Spleen (tissue), 11 donors: ENCODE data around the gene NCOR1. TPM values are rescaled to one million over a fixed set of nuclear protein-coding genes. Genes with fewer than 3 reads are reported as not detected.

Source experiments
- DNase-seq: peaks from one replicate; pipeline ENCODE4 v3.0.0-alpha.2; 2020
- H3K27ac ChIP-seq, 8 donors: fragments of 200-600 bp; sonication (generic) in 7 of 8; 1 replicate in 4 of 8; 2 replicates in 4 of 8; pipeline versions ENCODE4 v1.5.0 to v1.8.0; 2016 to 2021; ENCODE audit warnings: inconsistent platforms in 4 of 8, mild to moderate bottlenecking in 4 of 8, moderate library complexity in 1 of 8
- H3K27me3 ChIP-seq, 7 donors: fragments of 200-600 bp; sonication (generic) in 6 of 7; replicated peaks in 1 of 7; 1 replicate in 4 of 7; 2 replicates in 3 of 7; pipeline versions ENCODE4 v1.5.0 to v1.8.0; 2016 to 2021; ENCODE audit warnings: inconsistent platforms in 3 of 7, mild to moderate bottlenecking in 1 of 7
- H3K36me3 ChIP-seq, 6 donors: fragments of 200-600 bp; sonication (generic) in 5 of 6; 1 replicate in 4 of 6; 2 replicates in 2 of 6; pipeline versions ENCODE4 v1.5.0 to v1.8.0; 2016 to 2021; ENCODE audit warnings: inconsistent platforms in 2 of 6
- H3K4me1 ChIP-seq, 6 donors: fragments of 200-600 bp; sonication (generic) in 5 of 6; 1 replicate in 3 of 6; 2 replicates in 3 of 6; pipeline versions ENCODE4 v1.5.0 to v1.8.0; 2016 to 2021; ENCODE audit warnings: inconsistent platforms in 3 of 6
- H3K4me3 ChIP-seq, 8 donors: fragments of 200-600 bp; sonication (generic) in 7 of 8; 1 replicate in 4 of 8; 2 replicates in 4 of 8; pipeline versions ENCODE4 v1.5.0 to v1.8.0; 2016 to 2021; ENCODE audit warnings: inconsistent platforms in 4 of 8, mild to moderate bottlenecking in 4 of 8, moderate library complexity in 2 of 8
- H3K9me3 ChIP-seq, 8 donors: fragments of 200-600 bp; sonication (generic) in 7 of 8; 1 replicate in 4 of 8; 2 replicates in 4 of 8; pipeline versions ENCODE4 v1.5.0 to v1.8.0; 2016 to 2021; ENCODE audit warnings: inconsistent platforms in 4 of 8
- POLR2A ChIP-seq, 3 donors: fragments of 450-650 bp; IDR thresholded peaks; one replicate each; pipeline ENCODE4 v1.5.1; 2017; ENCODE audit warnings: antibody characterized with exemption in 3 of 3, mild to moderate bottlenecking in 1 of 3
- POLR2AphosphoS5 ChIP-seq, 3 donors: sonication (generic); formaldehyde crosslinking; IDR thresholded peaks; one replicate each; pipeline ENCODE4 v1.5.1; 2017; ENCODE audit warnings: antibody characterized with exemption in 3 of 3
- WGBS, 5 donors: extraction: QIAGEN DNeasy Blood & Tissue Kit in 3 of 5; methylation state at CpG; one replicate each; pipeline versions ENCODE4 v1.1.5 to v1.1.7; 2013 to 2018; 5-methylcytosine and 5-hydroxymethylcytosine counted together
- intact Hi-C: fragments of 100-400 bp; cut with DNase I; formaldehyde crosslinking; loops from one replicate; pipeline ENCODE4 v1.15.0; 2023; ENCODE audit warnings: low total_unique reads
- polyA plus RNA-seq, 3 donors: library from polyadenylated mRNA; stranded (reverse); fragments of 200-250 nt; gene quantifications; one replicate each; pipeline ENCODE4 v1.2.1, GENCODE V29; 2013
- total RNA-seq, 7 donors: library from RNA; depleted of rRNA in 3 of 7; stranded (reverse); fragments of >200 nt in 3 of 7; fragmentation: NEBNext Ultra II Directional in 4 of 7; extraction: Animal tissue kit (Norgen Biotek cat#: 25700) in 4 of 7; gene quantifications; one replicate each; pipeline versions ENCODE4 v1.1.0 to v1.2.1, GENCODE V29; 2016 to 2021
- TF ChIP-seq, protein P1 (sequence below), 11 experiments: fragments of 200-600 bp in 7 of 11; fragments of 450-650 bp in 4 of 11; sonication (generic) in 4 of 11; IDR thresholded peaks in 8 of 11; conservative IDR thresholded peaks in 3 of 11; 1 replicate in 7 of 11; 2 replicates in 4 of 11; pipeline versions ENCODE4 v1.4.0 to v1.8.0; 2016 to 2021; ENCODE audit warnings: antibody characterized with exemption in 11 of 11, inconsistent platforms in 4 of 11, mild to moderate bottlenecking in 1 of 11
- donor health status: healthy with polysubstance abuse.
- donor health status: DM: no; HTN: no; CAD: no; lungs with moderate emphysema.
- donor health status: DM: no; HTN: no; CAD: no.
- donor health status: Bipolar disorder and iron deficiency.
- donor health status: healthy.
- donor health status: DM: no; HTN: no; CAD: no.
- donor health status: DM: yes; HTN: yes; CAD: no.

The NCOR1 gene
- total and polyA plus RNA-seq, 10 donors, result 28.4 to 250 (median 140) TPM

DNA sequence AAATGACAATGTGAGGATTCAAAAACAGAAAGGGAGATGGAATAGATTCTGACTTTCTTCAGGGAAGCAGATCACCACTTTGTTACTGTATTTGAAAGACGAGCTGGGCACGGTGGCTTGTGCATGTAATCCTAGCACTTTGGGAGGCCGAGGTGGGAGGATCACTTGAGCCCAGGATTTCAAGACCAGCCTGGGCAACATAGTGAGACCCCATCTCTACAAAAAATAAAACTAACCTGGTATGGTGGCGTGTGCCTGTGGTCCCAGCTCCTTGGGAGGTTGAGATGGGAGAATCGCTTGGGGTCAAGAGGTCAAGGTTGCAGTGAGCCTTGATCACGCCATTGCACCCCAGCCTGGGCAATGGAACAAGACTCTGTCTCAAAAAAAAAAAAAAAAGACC is 35.7 kb upstream of the NCOR1 start:
- Histone ChIP-seq H3K36me3 (peaks cover 0 to 11% (median 0%) of the 10 kb centered on the region in 6 donors), H3K9me3 (no peaks in the 10 kb centered on the region), H3K27ac (no peak overlapping the region), H3K4me1 (peaks cover 0 to 15% (median 10%) of the 10 kb centered on the region in 6 donors), H3K27me3 (no peaks in the 10 kb centered on the region), H3K4me3 (no peak overlapping the region)
- DNase-seq, result no peak
- no peak for TF ChIP-seq POLR2AphosphoS5 (IDR thresholded peaks at IDR 0.05)
- no peak for TF ChIP-seq POLR2A (IDR thresholded peaks at IDR 0.05)
- intact Hi-C loops, result no loop called here
- 94 to 98% (median 95%) methylated on average over 6 of the region's 6 CpGs for whole genome bisulfite sequencing, 5 donors

DNA sequence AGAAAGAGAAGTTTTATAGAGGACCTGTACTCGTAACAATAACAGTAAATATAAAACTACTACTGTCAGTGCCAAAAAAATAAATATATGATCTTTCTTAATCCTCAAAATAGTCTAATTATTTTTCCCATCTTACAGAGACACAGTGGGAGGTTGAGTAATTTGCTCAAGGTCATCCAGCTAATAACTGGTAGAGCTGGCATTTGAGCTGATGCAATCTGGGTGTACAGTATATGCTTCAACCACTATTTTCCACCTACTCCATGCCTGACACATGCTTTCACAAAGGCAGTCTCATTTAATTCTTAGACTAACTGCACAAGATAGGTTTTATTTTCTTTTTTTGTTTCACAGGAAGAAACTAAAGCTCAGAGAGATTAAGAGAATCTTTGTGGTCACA is 35.3 kb upstream of the NCOR1 start:
- Histone ChIP-seq H3K27ac (no peak overlapping the region), H3K9me3 (no peaks in the 10 kb centered on the region), H3K4me1 (peaks cover 0 to 11% (median 8%) of the 10 kb centered on the region in 6 donors), H3K36me3 (peaks cover 0 to 11% (median 0%) of the 10 kb centered on the region in 6 donors), H3K4me3 (no peak overlapping the region), H3K27me3 (no peaks in the 10 kb centered on the region)
- no peak for DNase-seq
- 88 to 100% (median 92%) methylated on average over 1 of the region's 1 CpG for WGBS, 5 donors
- intact Hi-C loops, result no loop called here
- TF ChIP-seq POLR2AphosphoS5 (IDR thresholded peaks at IDR 0.05), result no peak
- TF ChIP-seq POLR2A (IDR thresholded peaks at IDR 0.05), result no peak

DNA sequence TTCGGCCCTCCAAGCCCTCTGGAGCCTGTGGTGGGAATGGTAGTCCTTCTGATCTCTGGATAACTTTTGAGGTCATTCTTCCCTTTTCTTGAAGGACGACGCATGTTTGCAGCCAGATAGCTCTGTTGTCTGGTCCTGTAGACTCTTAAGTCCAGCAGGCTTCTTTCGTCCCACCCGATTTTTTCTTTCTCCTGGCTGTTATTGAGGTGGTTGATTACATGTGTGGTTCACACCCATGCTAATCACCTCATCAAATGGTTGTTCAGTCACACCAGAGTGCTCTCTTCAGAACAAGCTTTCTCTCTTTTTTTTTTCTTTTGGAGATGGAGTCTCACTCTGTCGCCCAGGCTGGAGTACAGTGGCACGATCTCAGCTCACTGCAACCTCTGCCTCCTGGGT is 32.3 kb upstream of the NCOR1 start:
- WGBS, 5 donors, result 80 to 100% (median 95%) methylated on average over 7 of the region's 7 CpGs
- Histone ChIP-seq H3K4me1 (no peaks in the 10 kb centered on the region), H3K4me3 (no peak overlapping the region), H3K36me3 (peaks cover 0 to 15% (median 0%) of the 10 kb centered on the region in 6 donors), H3K27ac (no peak overlapping the region), H3K9me3 (no peaks in the 10 kb centered on the region), H3K27me3 (no peaks in the 10 kb centered on the region)
- DNase-seq, result no peak
- TF ChIP-seq POLR2AphosphoS5 (IDR thresholded peaks at IDR 0.05) (no peak), POLR2A (IDR thresholded peaks at IDR 0.05) (no peak)
- TF ChIP-seq, protein P1, sequence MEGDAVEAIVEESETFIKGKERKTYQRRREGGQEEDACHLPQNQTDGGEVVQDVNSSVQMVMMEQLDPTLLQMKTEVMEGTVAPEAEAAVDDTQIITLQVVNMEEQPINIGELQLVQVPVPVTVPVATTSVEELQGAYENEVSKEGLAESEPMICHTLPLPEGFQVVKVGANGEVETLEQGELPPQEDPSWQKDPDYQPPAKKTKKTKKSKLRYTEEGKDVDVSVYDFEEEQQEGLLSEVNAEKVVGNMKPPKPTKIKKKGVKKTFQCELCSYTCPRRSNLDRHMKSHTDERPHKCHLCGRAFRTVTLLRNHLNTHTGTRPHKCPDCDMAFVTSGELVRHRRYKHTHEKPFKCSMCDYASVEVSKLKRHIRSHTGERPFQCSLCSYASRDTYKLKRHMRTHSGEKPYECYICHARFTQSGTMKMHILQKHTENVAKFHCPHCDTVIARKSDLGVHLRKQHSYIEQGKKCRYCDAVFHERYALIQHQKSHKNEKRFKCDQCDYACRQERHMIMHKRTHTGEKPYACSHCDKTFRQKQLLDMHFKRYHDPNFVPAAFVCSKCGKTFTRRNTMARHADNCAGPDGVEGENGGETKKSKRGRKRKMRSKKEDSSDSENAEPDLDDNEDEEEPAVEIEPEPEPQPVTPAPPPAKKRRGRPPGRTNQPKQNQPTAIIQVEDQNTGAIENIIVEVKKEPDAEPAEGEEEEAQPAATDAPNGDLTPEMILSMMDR (IDR thresholded peaks at IDR 0.05 in 8 of 11, conservative IDR thresholded peaks at IDR 0.05 in 3 of 11), result no peak
- intact Hi-C loops, result no loop called here

DNA sequence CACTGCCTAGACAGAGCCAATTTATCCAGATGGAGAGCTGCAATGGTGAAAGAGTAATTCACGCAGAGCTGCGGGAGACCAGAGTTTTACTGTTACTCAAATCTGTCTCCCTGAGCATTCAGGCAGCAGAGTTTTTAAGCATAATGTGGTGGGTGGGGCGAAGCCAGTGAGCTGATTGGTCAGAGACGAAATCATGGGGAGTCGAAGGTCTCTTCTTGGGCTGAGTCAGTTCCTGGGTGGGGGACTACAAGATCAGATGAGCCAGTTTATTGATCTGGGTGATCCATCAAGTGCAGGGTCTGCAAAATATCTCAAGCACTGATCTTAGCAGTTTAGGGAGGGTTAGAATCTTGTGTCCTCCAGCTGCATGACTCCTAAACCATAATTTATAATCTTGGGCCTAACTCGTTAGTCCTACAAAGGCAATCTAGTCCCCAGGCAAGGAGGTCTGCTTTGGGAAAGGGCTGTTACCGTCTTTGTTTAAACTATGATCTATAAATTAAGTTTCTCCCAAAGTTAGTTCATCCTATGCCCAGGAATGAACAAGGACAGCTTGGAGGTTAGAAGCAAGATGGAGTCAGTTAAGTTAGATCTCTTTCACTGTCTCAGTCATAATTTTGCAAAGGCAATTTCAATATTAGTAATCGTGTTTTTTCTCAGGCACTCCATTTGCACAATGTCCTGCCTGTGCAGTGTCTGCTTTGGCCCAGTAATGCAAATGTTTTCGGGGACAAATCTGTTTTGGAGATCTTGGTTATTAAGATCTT is 28.6 kb upstream of the NCOR1 start:
- intact Hi-C loops, result no loop called here
- WGBS, 5 donors, result 69 to 88% (median 81%) methylated on average over 9 of the region's 9 CpGs
- no peak overlapping the region for H3K27ac ChIP-seq

DNA sequence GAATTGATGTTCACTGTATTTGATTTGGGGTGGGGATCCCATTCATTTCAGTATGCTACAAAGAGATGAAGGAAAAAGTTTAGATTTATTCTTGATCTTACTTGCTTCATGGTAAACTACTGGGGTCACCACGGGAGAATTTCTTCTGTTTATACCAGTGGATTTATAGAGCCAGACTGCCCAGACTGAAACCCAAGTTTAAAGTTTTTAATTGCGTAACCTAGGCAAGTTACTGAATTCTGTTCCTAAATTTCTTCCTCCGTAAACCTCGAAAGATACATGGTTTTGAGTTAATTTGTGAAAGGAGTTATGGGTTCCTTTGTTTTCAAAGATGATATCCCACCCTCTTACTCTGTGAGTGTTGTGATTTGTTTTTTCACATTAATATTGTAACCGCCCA is 28.1 kb upstream of the NCOR1 start:
- no peak overlapping the region for H3K27ac ChIP-seq
- H3K9me3 ChIP-seq, result no peaks in the 10 kb centered on the region
- intact Hi-C loops, result no loop called here
- TF ChIP-seq POLR2A (IDR thresholded peaks at IDR 0.05) (no peak), POLR2AphosphoS5 (IDR thresholded peaks at IDR 0.05) (no peak)
- TF ChIP-seq, protein P1 (IDR thresholded peaks at IDR 0.05 in 8 of 11, conservative IDR thresholded peaks at IDR 0.05 in 3 of 11), result no peak
- H3K27me3 ChIP-seq, result no peaks in the 10 kb centered on the region
- 69 to 94% (median 78%) methylated on average over 5 of the region's 5 CpGs for WGBS, 5 donors
- peaks cover 0 to 22% (median 0%) of the 10 kb centered on the region in 6 donors for H3K36me3 ChIP-seq
- no peak overlapping the region for H3K4me3 ChIP-seq
- no peaks in the 10 kb centered on the region for H3K4me1 ChIP-seq
- DNase-seq, result no peak

More for the DNA sequence above, 28.6 kb upstream of the NCOR1 start:
- no peaks in the 10 kb centered on the region for H3K27me3 ChIP-seq
- H3K36me3 ChIP-seq, result peaks cover 0 to 22% (median 0%) of the 10 kb centered on the region in 6 donors
- DNase-seq, result no peak
- H3K9me3 ChIP-seq, result no peaks in the 10 kb centered on the region
- H3K4me1 ChIP-seq, result no peaks in the 10 kb centered on the region
- H3K4me3 ChIP-seq, result no peak overlapping the region
- TF ChIP-seq POLR2AphosphoS5 (IDR thresholded peaks at IDR 0.05) (no peak), POLR2A (IDR thresholded peaks at IDR 0.05) (no peak)
- TF ChIP-seq, protein P1 (IDR thresholded peaks at IDR 0.05 in 8 of 11, conservative IDR thresholded peaks at IDR 0.05 in 3 of 11), result no peak
